ENCODE measurements around the gene RAPGEF4.

Gene RAPGEF4

GRCh38 chr2:173002751-173003541 is 267.3 kb downstream of the RAPGEF4 start:
- no peak overlapping the region for H3K4me3 ChIP-seq (ENCODE audit: low read length, poor library complexity, severe bottlenecking)
- H3K4me2 ChIP-seq (ENCODE audit: low read depth, low read length, poor library complexity, severe bottlenecking): no peak overlapping the region
- no peaks in the 10 kb centered on the region for H3K27me3 ChIP-seq (ENCODE audit: insufficient read depth, low read length, poor library complexity, severe bottlenecking)
- no peaks in the 10 kb centered on the region for H4K20me1 ChIP-seq (ENCODE audit: insufficient read depth, low read length, poor library complexity, severe bottlenecking)
- no peak overlapping the region for H2AFZ ChIP-seq (ENCODE audit: low read length)
- no peaks in the 10 kb centered on the region for H3K9me2 ChIP-seq (replicated peaks; ENCODE audit: low read depth, low read length)
- TF ChIP-seq EZH2phosphoT487 (IDR thresholded peaks at IDR 0.05; ENCODE audit: borderline replicate concordance) (no peak), CTCF (conservative IDR thresholded peaks at IDR 0.05; ENCODE audit: low read length) (no peak)
- H3K9me3 ChIP-seq (ENCODE audit: insufficient read depth, low read depth, low read length): no peaks in the 10 kb centered on the region
- no peak overlapping the region for H3K9ac ChIP-seq (ENCODE audit: low read depth, low read length, poor library complexity, severe bottlenecking)
- H3F3A ChIP-seq (ENCODE audit: low read depth): no peaks in the 10 kb centered on the region
- H3K79me2 ChIP-seq (ENCODE audit: insufficient read depth, low read length): no peaks in the 10 kb centered on the region
- no peaks in the 10 kb centered on the region for H3K4me1 ChIP-seq (ENCODE audit: insufficient read depth, low read length, poor library complexity, severe bottlenecking)
- H3K36me3 ChIP-seq (ENCODE audit: insufficient read depth, low read length): no peaks in the 10 kb centered on the region

GRCh38 chr2:173008786-173009185 is 273.1 kb downstream of the RAPGEF4 start:
- TF ChIP-seq CTCF (conservative IDR thresholded peaks at IDR 0.05; ENCODE audit: low read length): no peak
- no peak for TF ChIP-seq EZH2phosphoT487 (IDR thresholded peaks at IDR 0.05; ENCODE audit: borderline replicate concordance)
- Histone ChIP-seq H3K9me3 (ENCODE audit: insufficient read depth, low read depth, low read length) (no peaks in the 10 kb centered on the region), H3K9ac (ENCODE audit: low read depth, low read length, poor library complexity, severe bottlenecking) (no peak overlapping the region), H2AFZ (ENCODE audit: low read length) (no peak overlapping the region), H3K36me3 (ENCODE audit: insufficient read depth, low read length) (no peaks in the 10 kb centered on the region), H3K4me3 (ENCODE audit: low read length, poor library complexity, severe bottlenecking) (no peak overlapping the region), H4K20me1 (ENCODE audit: insufficient read depth, low read length, poor library complexity, severe bottlenecking) (no peaks in the 10 kb centered on the region), H3K4me1 (ENCODE audit: insufficient read depth, low read length, poor library complexity, severe bottlenecking) (no peaks in the 10 kb centered on the region), H3F3A (ENCODE audit: low read depth) (no peaks in the 10 kb centered on the region), H3K27me3 (ENCODE audit: insufficient read depth, low read length, poor library complexity, severe bottlenecking) (no peaks in the 10 kb centered on the region), H3K79me2 (ENCODE audit: insufficient read depth, low read length) (no peaks in the 10 kb centered on the region), H3K9me2 (replicated peaks; ENCODE audit: low read depth, low read length) (no peaks in the 10 kb centered on the region), H3K4me2 (ENCODE audit: low read depth, low read length, poor library complexity, severe bottlenecking) (no peak overlapping the region)

GRCh38 chr2:173010233-173010632 is 274.6 kb downstream of the RAPGEF4 start:
- no peaks in the 10 kb centered on the region for H3K27me3 ChIP-seq (ENCODE audit: insufficient read depth, low read length, poor library complexity, severe bottlenecking)
- no peaks in the 10 kb centered on the region for H4K20me1 ChIP-seq (ENCODE audit: insufficient read depth, low read length, poor library complexity, severe bottlenecking)
- H3K79me2 ChIP-seq (ENCODE audit: insufficient read depth, low read length): no peaks in the 10 kb centered on the region
- H2AFZ ChIP-seq (ENCODE audit: low read length): no peak overlapping the region
- no peaks in the 10 kb centered on the region for H3F3A ChIP-seq (ENCODE audit: low read depth)
- H3K36me3 ChIP-seq (ENCODE audit: insufficient read depth, low read length): no peaks in the 10 kb centered on the region
- H3K9me2 ChIP-seq (replicated peaks; ENCODE audit: low read depth, low read length): no peaks in the 10 kb centered on the region
- H3K4me2 ChIP-seq (ENCODE audit: low read depth, low read length, poor library complexity, severe bottlenecking): no peak overlapping the region
- no peaks in the 10 kb centered on the region for H3K4me1 ChIP-seq (ENCODE audit: insufficient read depth, low read length, poor library complexity, severe bottlenecking)
- no peak overlapping the region for H3K9ac ChIP-seq (ENCODE audit: low read depth, low read length, poor library complexity, severe bottlenecking)
- H3K9me3 ChIP-seq (ENCODE audit: insufficient read depth, low read depth, low read length): no peaks in the 10 kb centered on the region
- TF ChIP-seq EZH2phosphoT487 (IDR thresholded peaks at IDR 0.05; ENCODE audit: borderline replicate concordance) (no peak), CTCF (conservative IDR thresholded peaks at IDR 0.05; ENCODE audit: low read length) (no peak)
- H3K4me3 ChIP-seq (ENCODE audit: low read length, poor library complexity, severe bottlenecking): no peak overlapping the region
